ENCODE results near the gene EPN2.

The EPN2 gene

GRCh38 chr17:19328441-19329061 lies 91.4 kb downstream of the EPN2 start:
- in situ Hi-C loops (cut with MboI; ENCODE audit: low sequenced_read_pairs): no loop called here

GRCh38 chr17:19329136-19329535 lies 92.0 kb downstream of the EPN2 start:
- in situ Hi-C loops (cut with MboI; ENCODE audit: low sequenced_read_pairs): no loop called here

- in situ Hi-C loops (cut with MboI; ENCODE audit: low sequenced_read_pairs): no loop called here
Measured at GRCh38 chr17:19329839-19330238, 92.7 kb downstream of the EPN2 start.

- in situ Hi-C loops (cut with MboI; ENCODE audit: low sequenced_read_pairs): no loop called here
Measured at GRCh38 chr17:19330271-19330670, 93.1 kb downstream of the EPN2 start.

GRCh38 chr17:19331134-19331533 lies 94.0 kb downstream of the EPN2 start:
- in situ Hi-C loops (cut with MboI; ENCODE audit: low sequenced_read_pairs): no loop called here

GRCh38 chr17:19331543-19332245 lies 94.5 kb downstream of the EPN2 start:
- in situ Hi-C loops (cut with MboI; ENCODE audit: low sequenced_read_pairs): no loop called here

GRCh38 chr17:19332371-19333131 lies 95.4 kb downstream of the EPN2 start:
- in situ Hi-C loops (cut with MboI; ENCODE audit: low sequenced_read_pairs): no loop called here

- in situ Hi-C loops (cut with MboI; ENCODE audit: low sequenced_read_pairs): no loop called here
Measured at GRCh38 chr17:19333132-19333440, 95.9 kb downstream of the EPN2 start.

GRCh38 chr17:19333736-19334290 lies 96.6 kb downstream of the EPN2 start:
- in situ Hi-C loops (cut with MboI; ENCODE audit: low sequenced_read_pairs): no loop called here

- in situ Hi-C loops (cut with MboI; ENCODE audit: low sequenced_read_pairs): no loop called here
Measured at GRCh38 chr17:19334331-19334730, 97.2 kb downstream of the EPN2 start.

- in situ Hi-C loops (cut with MboI; ENCODE audit: low sequenced_read_pairs): no loop called here
Measured at GRCh38 chr17:19335951-19336631, 98.9 kb downstream of the EPN2 start.

- in situ Hi-C loops (cut with MboI; ENCODE audit: low sequenced_read_pairs): no loop called here
Measured at GRCh38 chr17:19336938-19337711, 100.0 kb downstream of the EPN2 start.

GRCh38 chr17:19337712-19338023 lies 100.5 kb downstream of the EPN2 start:
- in situ Hi-C loops (cut with MboI; ENCODE audit: low sequenced_read_pairs): no loop called here

GRCh38 chr17:19338031-19338990 lies 101.1 kb downstream of the EPN2 start:
- in situ Hi-C loops (cut with MboI; ENCODE audit: low sequenced_read_pairs): no loop called here

GRCh38 chr17:19339341-19339815 lies 102.2 kb downstream of the EPN2 start:
- in situ Hi-C loops (cut with MboI; ENCODE audit: low sequenced_read_pairs): no loop called here

GRCh38 chr17:19341211-19341631 lies 104.1 kb downstream of the EPN2 start:
- in situ Hi-C loops (cut with MboI; ENCODE audit: low sequenced_read_pairs): no loop called here

- in situ Hi-C loops (cut with MboI; ENCODE audit: low sequenced_read_pairs): no loop called here
Measured at GRCh38 chr17:19341641-19342610, 104.8 kb downstream of the EPN2 start.

- in situ Hi-C loops (cut with MboI; ENCODE audit: low sequenced_read_pairs): no loop called here
Measured at GRCh38 chr17:19342611-19343255, 105.6 kb downstream of the EPN2 start.

All from HL-60/S4 treated with phorbol 12-myristate 13-acetate at 8.2 ng/mL for 4 days and 3 days (cell line).